Mesothelial cell of epicardium (in vitro differentiated cells): ENCODE measurements around the gene RHEX. TPM values are rescaled to one million over a fixed set of nuclear protein-coding genes. Genes with fewer than 3 reads are reported as not detected.

Experiments
- DNase-seq, 2 experiments: peaks; one replicate each; pipeline ENCODE4 v3.0.0; 2021; ENCODE audit warnings: low spot score in 2 of 2; ENCODE audit not compliant: unreplicated experiment in 2 of 2
- H3K27ac Mint-ChIP-seq: 2 replicates; pipeline ENCODE4 v1.8.0; 2021; ENCODE audit warnings: mixed read lengths
- H3K27me3 Mint-ChIP-seq: 2 replicates; pipeline ENCODE4 v1.8.0; 2021; ENCODE audit warnings: low read depth, mixed read lengths
- H3K36me3 Mint-ChIP-seq: 2 replicates; pipeline ENCODE4 v1.8.0; 2021; ENCODE audit warnings: mixed read lengths
- H3K4me1 Mint-ChIP-seq: 2 replicates; pipeline ENCODE4 v1.8.0; 2021; ENCODE audit warnings: mixed read lengths
- H3K4me3 Mint-ChIP-seq: 2 replicates; pipeline ENCODE4 v1.8.0; 2021; ENCODE audit warnings: mild to moderate bottlenecking, moderate library complexity, mixed read lengths
- H3K9me3 Mint-ChIP-seq: 2 replicates; pipeline ENCODE4 v1.8.0; 2021; ENCODE audit warnings: mixed read lengths
- CTCF ChIP-seq: fragments of 200-600 bp; sonication (generic); IDR thresholded peaks from one replicate; pipeline ENCODE4 v1.5.0; 2021; ENCODE audit warnings: antibody characterized with exemption; ENCODE audit not compliant: unreplicated experiment
- total RNA-seq: library from RNA; stranded (reverse); gene quantifications from 3 replicates; pipeline ENCODE4 v1.2.1, GENCODE V29; 2021

The RHEX gene
- total RNA-seq, 1 donor from 2014 or later, result not detected

GRCh38 chr1:206015071-206015470 lies 37.9 kb upstream of the RHEX start:
- Mint-ChIP-seq H3K9me3 (peaks cover 5% of the 10 kb centered on the region), H3K4me3 (no peak overlapping the region), H3K27ac (no peak overlapping the region), H3K27me3 (no peaks in the 10 kb centered on the region), H3K36me3 (no peaks in the 10 kb centered on the region), H3K4me1 (peaks cover under 1% of the 10 kb centered on the region)
- no peak for DNase-seq
- no peak for TF ChIP-seq CTCF

GRCh38 chr1:206020393-206021007 lies 32.5 kb upstream of the RHEX start:
- H3K36me3 Mint-ChIP-seq, result no peaks in the 10 kb centered on the region
- H3K9me3 Mint-ChIP-seq, result peaks cover 5% of the 10 kb centered on the region
- DNase-seq, result peak in 1 of 2 experiments; percentile 10
- peaks cover 3% of the 10 kb centered on the region for H3K27me3 Mint-ChIP-seq
- no peak for TF ChIP-seq CTCF
- no peak overlapping the region for H3K27ac Mint-ChIP-seq
- H3K4me1 Mint-ChIP-seq, result no peaks in the 10 kb centered on the region
- H3K4me3 Mint-ChIP-seq, result no peak overlapping the region

GRCh38 chr1:206021008-206021625 lies 31.9 kb upstream of the RHEX start:
- H3K4me1 Mint-ChIP-seq, result no peaks in the 10 kb centered on the region
- H3K27ac Mint-ChIP-seq, result no peak overlapping the region
- peak in 1 of 2 experiments; percentile 25 for DNase-seq
- H3K4me3 Mint-ChIP-seq, result no peak overlapping the region
- peaks cover 9% of the 10 kb centered on the region for H3K9me3 Mint-ChIP-seq
- H3K27me3 Mint-ChIP-seq, result peaks cover 3% of the 10 kb centered on the region
- no peak for TF ChIP-seq CTCF
- no peaks in the 10 kb centered on the region for H3K36me3 Mint-ChIP-seq

GRCh38 chr1:206021626-206022365 lies 31.2 kb upstream of the RHEX start:
- peaks cover 3% of the 10 kb centered on the region for H3K27me3 Mint-ChIP-seq
- no peak for TF ChIP-seq CTCF
- no peak overlapping the region for H3K27ac Mint-ChIP-seq
- H3K36me3 Mint-ChIP-seq, result no peaks in the 10 kb centered on the region
- H3K9me3 Mint-ChIP-seq, result peaks cover 13% of the 10 kb centered on the region
- DNase-seq, result peak in 1 of 2 experiments; percentile 26
- H3K4me3 Mint-ChIP-seq, result no peak overlapping the region
- no peaks in the 10 kb centered on the region for H3K4me1 Mint-ChIP-seq

- Mint-ChIP-seq H3K27ac (no peak overlapping the region), H3K4me1 (no peaks in the 10 kb centered on the region)
Observed at GRCh38 chr1:206022766-206023165, 30.2 kb upstream of the RHEX start.

More at GRCh38 chr1:206022766-206023165, 30.2 kb upstream of the RHEX start:
- H3K27me3 Mint-ChIP-seq, result peaks cover 11% of the 10 kb centered on the region
- no peak for TF ChIP-seq CTCF
- no peak overlapping the region for H3K4me3 Mint-ChIP-seq
- peaks cover 16% of the 10 kb centered on the region for H3K9me3 Mint-ChIP-seq
- DNase-seq, result peak in 1 of 2 experiments; percentile 25
- H3K36me3 Mint-ChIP-seq, result no peaks in the 10 kb centered on the region
